HG03520 (cell line): Measurements from ENCODE around the gene C11orf52.
"Not testable (repeated sequence)": the region's sequence is repeated elsewhere in the genome, so short reads cannot be mapped to it uniquely, and the experiment has no call there.

Experiments used
- ATAC-seq: cut with Tn5 transposase; IDR thresholded peaks from one replicate; pipeline ENCODE4 v1.9.1; 2021; ENCODE audit warnings: mild to moderate bottlenecking, moderate library complexity; ENCODE audit not compliant: unreplicated experiment

C11orf52 gene

DNA sequence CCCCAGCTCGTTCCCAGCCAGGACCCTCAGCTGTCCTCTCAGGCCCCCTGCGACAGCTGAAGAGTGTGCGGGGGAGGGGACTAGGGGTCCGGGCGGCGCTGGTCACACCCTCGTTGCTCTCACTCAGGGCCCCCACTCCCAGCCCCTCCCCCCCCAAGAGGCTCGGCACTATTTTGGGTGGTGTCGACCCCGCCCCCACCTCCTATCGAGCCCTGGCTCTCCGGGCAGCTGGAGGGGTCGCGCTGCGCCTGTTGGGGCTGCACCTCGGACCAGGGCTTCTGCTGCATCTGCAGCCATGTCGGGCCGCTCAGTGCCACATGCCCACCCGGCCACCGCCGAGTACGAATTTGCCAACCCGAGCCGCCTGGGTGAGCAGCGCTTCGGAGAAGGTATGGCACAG lies 6.2 kb upstream of the C11orf52 start, which contains the start of gene HSPB2:
Gene HSPB2 (plus strand): TSS at position 200 of the 400 bp plus-strand sequence. CDS start 96 bp downstream, at position 296.
- ATAC-seq = no peak

GRCh38 chr11:111913031-111913861 lies 5.5 kb upstream of the C11orf52 start:
- no peak for ATAC-seq

GRCh38 chr11:111913997-111914396 lies 4.7 kb upstream of the C11orf52 start:
- ATAC-seq = no peak

DNA sequence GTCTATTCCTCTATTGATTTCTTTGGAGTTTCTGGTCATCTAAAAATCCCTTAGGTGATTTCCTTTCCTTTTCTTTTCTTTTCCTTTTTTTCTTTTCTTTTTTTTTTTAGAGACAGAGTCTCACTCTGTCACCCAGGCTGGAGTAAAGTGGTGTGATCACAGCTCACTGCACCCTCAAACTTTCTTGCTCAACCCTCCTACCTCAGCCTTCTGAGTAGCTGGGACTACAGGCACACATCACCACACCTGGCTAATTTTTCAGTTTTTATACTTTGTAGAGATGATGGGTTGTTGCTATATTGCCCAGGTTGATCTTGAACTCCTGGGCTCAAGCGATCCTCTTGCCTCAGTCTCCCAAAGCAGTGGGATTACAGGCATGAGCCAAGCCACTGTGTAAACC lies 1.9 kb upstream of the C11orf52 start:
- no peak for ATAC-seq

- no peak for ATAC-seq
Measured at GRCh38 chr11:111917312-111917711, 1.4 kb upstream of the C11orf52 start.

DNA sequence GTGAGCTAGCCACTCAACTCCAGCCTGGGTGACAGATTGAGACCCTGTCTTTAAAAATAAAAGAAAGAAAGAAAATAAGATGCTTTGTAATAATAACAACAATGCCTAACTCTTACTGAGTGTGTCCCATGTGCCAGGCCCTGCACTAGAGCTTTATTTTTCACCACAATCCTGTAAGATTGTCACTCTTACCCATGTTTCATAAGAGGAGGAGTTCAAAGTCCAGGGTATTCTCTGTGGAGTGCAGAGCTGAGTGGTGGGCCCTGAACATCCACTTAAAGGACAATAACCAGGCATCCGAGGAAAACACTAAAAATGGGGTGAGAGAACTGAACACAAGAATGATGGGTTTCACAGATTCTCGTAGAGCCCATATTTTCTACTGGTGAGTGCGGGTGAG lies 925 bp upstream of the C11orf52 start:
- no peak for ATAC-seq

- ATAC-seq = no peak
Measured at GRCh38 chr11:111920908-111921307, 2.2 kb downstream of the C11orf52 start.

DNA sequence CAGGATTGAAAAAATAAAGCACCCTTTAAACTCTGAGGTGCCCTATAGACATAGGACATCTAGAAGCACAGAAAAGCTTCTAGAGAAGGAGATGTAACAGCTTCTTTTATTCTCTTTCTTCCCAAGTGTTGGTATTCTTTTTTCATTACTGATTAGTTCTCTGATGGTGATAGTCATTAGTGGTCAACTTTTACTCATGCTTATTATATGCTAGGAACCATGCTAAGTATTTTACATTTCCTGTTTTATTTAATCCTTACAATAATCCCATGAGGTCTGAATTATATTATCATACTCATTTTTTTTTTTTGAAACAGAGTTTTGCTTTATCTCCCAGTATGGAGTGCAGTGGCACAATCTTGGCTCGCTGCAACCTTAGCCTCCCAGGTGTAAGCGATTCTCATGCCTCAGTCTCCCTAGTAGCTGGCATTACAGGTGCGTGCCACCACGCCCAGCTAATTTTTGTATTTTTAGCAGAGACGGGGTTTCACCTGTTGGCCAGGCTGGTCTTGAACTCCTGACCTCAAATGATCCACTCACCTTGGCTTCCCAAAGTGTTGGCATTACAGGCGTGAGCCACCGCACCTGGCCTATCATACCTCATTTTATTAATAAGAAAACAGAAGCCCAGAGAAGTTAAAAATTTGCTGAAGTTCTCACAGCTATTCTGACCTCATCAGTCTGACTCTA lies 3.0 kb downstream of the C11orf52 start:
- ATAC-seq = no peak

GRCh38 chr11:111922803-111923202 lies 4.1 kb downstream of the C11orf52 start:
- no peak for ATAC-seq

- ATAC-seq = no peak
Measured at GRCh38 chr11:111923351-111923788, 4.7 kb downstream of the C11orf52 start.

DNA sequence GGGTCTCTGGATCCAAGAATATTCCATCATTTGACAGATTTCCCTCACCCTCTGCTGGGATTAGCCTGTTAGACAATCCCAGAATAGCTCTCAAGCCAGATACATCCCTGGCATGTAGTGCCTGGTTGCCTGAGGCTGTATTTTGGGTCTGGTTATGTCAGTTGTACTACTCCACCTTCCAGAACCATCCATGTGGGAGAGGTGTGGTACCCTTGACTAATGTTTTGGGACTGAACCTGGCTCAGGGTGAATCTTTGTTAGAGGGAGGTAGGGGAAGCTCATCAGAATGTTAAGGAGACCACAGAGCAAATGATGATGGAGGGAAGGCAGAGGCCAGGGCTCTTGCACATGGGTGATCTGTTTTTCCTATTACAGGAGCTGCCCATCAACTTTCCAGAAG lies 5.2 kb downstream of the C11orf52 start:
- no peak for ATAC-seq

DNA sequence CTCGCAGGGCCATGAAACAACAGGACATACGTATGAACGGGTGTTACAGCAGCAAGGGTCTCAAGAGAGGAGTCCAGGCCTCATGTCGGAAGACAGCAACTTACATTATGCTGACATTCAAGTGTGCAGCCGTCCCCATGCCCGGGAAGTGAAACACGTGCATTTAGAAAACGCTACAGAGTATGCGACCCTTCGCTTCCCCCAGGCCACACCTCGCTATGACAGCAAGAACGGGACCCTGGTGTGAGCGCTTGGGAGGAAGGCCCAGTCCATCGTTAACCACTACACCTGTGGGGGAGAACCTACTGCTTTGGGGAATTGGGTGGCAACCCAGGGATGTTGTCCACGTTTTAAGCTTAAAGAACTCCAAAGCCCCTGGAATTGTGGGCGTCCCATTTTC lies 7.2 kb downstream of the C11orf52 start:
- no peak for ATAC-seq

GRCh38 chr11:111926505-111927391 lies 8.0 kb downstream of the C11orf52 start:
- ATAC-seq = peak; percentile 93

GRCh38 chr11:111930472-111930871 lies 11.8 kb downstream of the C11orf52 start:
- ATAC-seq = no peak

DNA sequence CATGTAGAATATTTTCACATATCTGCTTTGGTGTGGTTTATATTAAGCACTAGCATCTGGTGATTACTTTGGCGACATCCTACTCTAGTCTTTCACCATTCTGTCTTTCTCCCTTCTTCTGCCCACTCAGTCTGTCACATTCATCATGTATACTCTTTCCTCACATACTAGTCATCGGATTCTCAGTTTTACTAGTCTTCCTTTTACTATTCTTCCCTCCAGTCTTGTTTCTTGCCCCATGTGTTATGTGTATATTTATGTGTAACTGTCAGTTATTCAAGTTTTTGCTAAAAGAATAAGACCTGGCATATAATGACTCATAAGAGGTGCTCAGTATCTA lies 13.9 kb downstream of the C11orf52 start:
- ATAC-seq = no peak

DNA sequence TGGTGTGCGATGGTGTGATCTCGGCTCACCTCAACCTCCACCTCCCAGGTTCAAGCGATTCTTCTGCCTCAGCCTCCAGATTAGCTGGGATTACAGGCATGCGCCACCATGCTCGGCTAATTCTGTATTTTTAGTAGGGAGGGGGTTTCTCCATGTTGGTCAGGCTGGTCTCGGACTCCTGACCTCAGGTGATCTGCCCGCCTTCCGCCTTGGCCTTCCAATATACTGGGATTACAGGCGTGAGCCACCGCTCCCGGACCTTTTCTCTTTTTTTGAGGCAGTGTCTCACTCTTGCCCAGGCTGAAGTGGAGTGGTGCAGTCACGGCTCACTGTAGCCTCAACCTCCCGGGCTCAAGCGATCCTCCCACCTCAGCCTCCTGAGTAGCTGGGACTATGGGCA lies 14.5 kb downstream of the C11orf52 start:
- not testable (repeated sequence) for ATAC-seq

- no peak for ATAC-seq
Measured at GRCh38 chr11:111933872-111934271, 15.2 kb downstream of the C11orf52 start.

- ATAC-seq = no peak
Measured at GRCh38 chr11:111934306-111934705, 15.6 kb downstream of the C11orf52 start.

DNA sequence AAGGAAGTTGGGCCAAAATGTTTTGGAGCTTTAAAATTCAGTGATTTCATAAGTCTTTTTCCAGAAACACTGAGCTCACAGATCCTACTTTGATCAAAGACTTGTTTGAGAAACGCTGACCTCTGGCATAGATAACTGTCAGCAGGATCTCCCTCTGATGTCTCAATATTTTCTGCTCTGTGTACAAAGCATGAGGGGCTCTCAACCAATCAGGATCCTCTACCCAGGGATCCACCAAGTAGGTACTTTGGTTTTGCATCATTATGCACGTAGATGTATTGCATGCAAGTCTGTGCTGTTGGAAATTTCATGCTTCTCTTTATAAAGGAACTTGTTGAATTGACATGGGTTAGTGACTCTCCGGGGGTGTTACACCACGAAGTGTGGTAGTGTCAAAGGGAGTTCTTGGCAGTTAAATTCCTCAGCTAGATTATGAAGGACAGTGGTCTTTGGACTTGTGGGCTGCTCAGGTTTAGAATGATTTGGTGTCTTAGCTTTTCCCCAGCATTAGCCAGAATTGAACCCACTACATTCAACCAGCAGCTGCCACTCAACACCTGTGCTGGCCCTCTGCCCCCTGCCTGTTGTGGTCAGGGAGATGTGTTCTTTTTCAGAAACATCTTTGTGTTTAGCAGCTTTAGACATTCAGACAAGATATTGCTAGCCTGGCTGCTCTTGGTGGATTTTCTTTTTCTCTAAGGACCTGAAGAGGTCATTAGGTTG lies 16.8 kb downstream of the C11orf52 start:
- no peak for ATAC-seq

- no peak for ATAC-seq
Measured at GRCh38 chr11:111936040-111936540, 17.4 kb downstream of the C11orf52 start.

- no peak for ATAC-seq
Measured at GRCh38 chr11:111937461-111937769, 18.7 kb downstream of the C11orf52 start.
